Measurements from ENCODE around the gene DDIT3. TPM values are rescaled to one million over a fixed set of nuclear protein-coding genes. Genes with fewer than 3 reads are reported as not detected.

DDIT3 gene
- total RNA-seq, 2 donors from 2014 or later, result 9.9 to 12.4 TPM

DNA sequence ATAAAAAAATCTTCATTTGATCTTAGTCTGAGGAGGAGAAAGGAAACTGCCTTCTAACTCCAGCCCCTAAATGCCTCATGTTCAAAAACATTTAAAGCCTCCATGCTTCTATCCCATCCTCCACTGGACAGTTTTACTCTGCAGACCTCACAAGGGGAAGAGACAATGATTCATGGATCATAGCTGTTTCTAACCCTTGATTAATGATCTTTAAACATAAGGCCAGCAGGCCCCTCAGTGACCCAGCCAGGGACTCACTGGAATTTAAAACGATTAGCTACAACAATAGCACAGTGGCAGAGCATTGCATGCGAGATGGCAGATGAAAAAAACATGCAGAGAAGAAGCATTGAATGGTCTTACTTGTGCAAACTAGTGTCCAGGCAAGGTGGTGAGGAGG lies 20.7 kb upstream of the DDIT3 start:
- Histone ChIP-seq H3K4me1 (ENCODE audit: control insufficient read depth, insufficient read depth, low read length) (peaks cover under 1% of the 10 kb centered on the region), H3K9me3 (ENCODE audit: control insufficient read depth, low read length) (no peaks in the 10 kb centered on the region), H3K4me3 (ENCODE audit: low read length) (no peak overlapping the region), H3K27me3 (ENCODE audit: control insufficient read depth, insufficient read depth, low read length, poor library complexity, severe bottlenecking) (no peaks in the 10 kb centered on the region), H3K36me3 (ENCODE audit: control insufficient read depth, insufficient read depth, low read length) (peaks cover 59% of the 10 kb centered on the region), H3K27ac (ENCODE audit: low read depth, low read length) (no peak overlapping the region), H3K9ac (ENCODE audit: extremely low read depth, low read length, poor library complexity, severe bottlenecking) (no peak overlapping the region)
- H3K4me1 Mint-ChIP-seq, result peaks cover 4% of the 10 kb centered on the region
- no peaks in the 10 kb centered on the region for H3K27me3 Mint-ChIP-seq (ENCODE audit: insufficient read depth)
- H3K4me3 Mint-ChIP-seq, result no peak overlapping the region
- DNase-seq, result no peak
- H3K27ac Mint-ChIP-seq, result no peak overlapping the region
- H3K36me3 Mint-ChIP-seq (ENCODE audit: low read depth), result peaks cover 44% of the 10 kb centered on the region
- no peaks in the 10 kb centered on the region for H3K9me3 Mint-ChIP-seq
- TF ChIP-seq, protein P1, sequence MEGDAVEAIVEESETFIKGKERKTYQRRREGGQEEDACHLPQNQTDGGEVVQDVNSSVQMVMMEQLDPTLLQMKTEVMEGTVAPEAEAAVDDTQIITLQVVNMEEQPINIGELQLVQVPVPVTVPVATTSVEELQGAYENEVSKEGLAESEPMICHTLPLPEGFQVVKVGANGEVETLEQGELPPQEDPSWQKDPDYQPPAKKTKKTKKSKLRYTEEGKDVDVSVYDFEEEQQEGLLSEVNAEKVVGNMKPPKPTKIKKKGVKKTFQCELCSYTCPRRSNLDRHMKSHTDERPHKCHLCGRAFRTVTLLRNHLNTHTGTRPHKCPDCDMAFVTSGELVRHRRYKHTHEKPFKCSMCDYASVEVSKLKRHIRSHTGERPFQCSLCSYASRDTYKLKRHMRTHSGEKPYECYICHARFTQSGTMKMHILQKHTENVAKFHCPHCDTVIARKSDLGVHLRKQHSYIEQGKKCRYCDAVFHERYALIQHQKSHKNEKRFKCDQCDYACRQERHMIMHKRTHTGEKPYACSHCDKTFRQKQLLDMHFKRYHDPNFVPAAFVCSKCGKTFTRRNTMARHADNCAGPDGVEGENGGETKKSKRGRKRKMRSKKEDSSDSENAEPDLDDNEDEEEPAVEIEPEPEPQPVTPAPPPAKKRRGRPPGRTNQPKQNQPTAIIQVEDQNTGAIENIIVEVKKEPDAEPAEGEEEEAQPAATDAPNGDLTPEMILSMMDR (conservative IDR thresholded peaks at IDR 0.05), result no peak
- 86 to 89% methylated on average over 2 of the region's 2 CpGs for WGBS, 2 experiments (ENCODE audit: insufficient coverage in 1 of 2, insufficient read length in 1 of 2)

DNA sequence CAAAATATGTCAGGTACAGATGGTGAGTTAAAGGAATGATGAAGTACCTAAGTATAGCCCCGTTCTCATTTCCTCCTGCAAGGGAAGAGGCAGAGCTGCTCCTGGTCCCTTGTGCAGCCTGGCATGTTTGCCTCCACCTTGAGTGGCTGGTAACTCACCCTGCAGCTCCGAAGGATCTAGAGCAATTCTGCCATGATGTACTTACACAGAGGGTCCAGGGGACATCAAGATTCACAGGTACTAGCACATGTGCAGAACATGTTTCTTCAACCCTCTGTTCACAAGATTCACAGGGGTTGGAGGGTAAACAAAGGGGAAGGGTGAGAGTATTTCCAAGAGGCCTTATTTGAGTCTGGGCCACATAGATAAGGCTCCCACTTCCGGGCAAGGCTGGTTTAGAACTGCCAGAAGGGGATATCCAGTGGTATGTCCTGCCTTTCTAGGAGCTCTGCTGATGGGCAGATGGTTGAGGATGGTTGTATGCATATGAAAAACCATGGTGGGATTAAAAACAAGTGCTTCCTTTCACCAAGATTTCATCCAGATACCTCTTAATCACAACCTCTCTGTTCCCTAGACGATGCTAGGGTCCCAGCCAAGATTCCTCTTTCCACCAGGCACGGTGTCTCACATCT lies 18.9 kb upstream of the DDIT3 start:
- Mint-ChIP-seq H3K36me3 (ENCODE audit: low read depth) (peaks cover 54% of the 10 kb centered on the region), H3K4me3 (no peak overlapping the region), H3K4me1 (no peaks in the 10 kb centered on the region), H3K27me3 (ENCODE audit: insufficient read depth) (no peaks in the 10 kb centered on the region), H3K27ac (no peak overlapping the region), H3K9me3 (no peaks in the 10 kb centered on the region)
- no peaks in the 10 kb centered on the region for H3K4me1 ChIP-seq (ENCODE audit: control insufficient read depth, insufficient read depth, low read length)
- peaks cover 64% of the 10 kb centered on the region for H3K36me3 ChIP-seq (ENCODE audit: control insufficient read depth, insufficient read depth, low read length)
- H3K27ac ChIP-seq (ENCODE audit: low read depth, low read length), result no peak overlapping the region
- TF ChIP-seq, protein P1 (conservative IDR thresholded peaks at IDR 0.05), result no peak
- no peaks in the 10 kb centered on the region for H3K9me3 ChIP-seq (ENCODE audit: control insufficient read depth, low read length)
- 95 to 96% methylated on average over 4 to 5 of the region's 5 CpGs for WGBS, 2 experiments (ENCODE audit: insufficient coverage in 1 of 2, insufficient read length in 1 of 2)
- no peak for DNase-seq
- H3K4me3 ChIP-seq (ENCODE audit: low read length), result no peak overlapping the region
- no peaks in the 10 kb centered on the region for H3K27me3 ChIP-seq (ENCODE audit: control insufficient read depth, insufficient read depth, low read length, poor library complexity, severe bottlenecking)
- H3K9ac ChIP-seq (ENCODE audit: extremely low read depth, low read length, poor library complexity, severe bottlenecking), result no peak overlapping the region

DNA sequence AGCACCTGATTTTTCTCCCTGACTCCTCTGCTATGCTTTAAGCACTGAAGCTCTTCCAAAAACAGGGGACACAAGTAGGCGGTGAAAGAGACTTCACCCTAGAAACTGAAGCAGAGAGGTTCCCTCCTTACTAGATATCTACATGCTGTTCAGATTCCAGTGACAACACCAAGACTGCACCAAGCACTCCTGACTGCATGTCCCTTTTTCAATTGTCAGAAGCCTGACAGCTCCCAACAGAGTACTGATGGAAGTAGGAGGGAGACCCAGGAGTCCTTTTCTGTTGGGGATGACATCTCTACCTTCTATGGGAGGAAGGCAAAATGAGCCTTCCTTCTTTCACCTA lies 16.3 kb upstream of the DDIT3 start:
- no peak overlapping the region for H3K27ac ChIP-seq (ENCODE audit: low read depth, low read length)
- no peaks in the 10 kb centered on the region for H3K9me3 ChIP-seq (ENCODE audit: control insufficient read depth, low read length)
- Mint-ChIP-seq H3K4me3 (no peak overlapping the region), H3K4me1 (no peaks in the 10 kb centered on the region), H3K9me3 (no peaks in the 10 kb centered on the region), H3K36me3 (ENCODE audit: low read depth) (peaks cover 73% of the 10 kb centered on the region), H3K27ac (no peak overlapping the region), H3K27me3 (ENCODE audit: insufficient read depth) (no peaks in the 10 kb centered on the region)
- WGBS, 2 experiments (ENCODE audit: insufficient coverage in 1 of 2, insufficient read length in 1 of 2), result 97 to 100% methylated on average over 1 of the region's 1 CpG
- TF ChIP-seq, protein P1 (conservative IDR thresholded peaks at IDR 0.05), result no peak
- H3K27me3 ChIP-seq (ENCODE audit: control insufficient read depth, insufficient read depth, low read length, poor library complexity, severe bottlenecking), result no peaks in the 10 kb centered on the region
- H3K4me1 ChIP-seq (ENCODE audit: control insufficient read depth, insufficient read depth, low read length), result peaks cover 6% of the 10 kb centered on the region
- DNase-seq, result no peak
- H3K36me3 ChIP-seq (ENCODE audit: control insufficient read depth, insufficient read depth, low read length), result peaks cover 86% of the 10 kb centered on the region
- no peak overlapping the region for H3K9ac ChIP-seq (ENCODE audit: extremely low read depth, low read length, poor library complexity, severe bottlenecking)
- H3K4me3 ChIP-seq (ENCODE audit: low read length), result no peak overlapping the region

Measured in endodermal cell (in vitro differentiated cells).